Fibroblast of peridontal ligament (primary cell): ENCODE measurements around the gene MFSD2A.
"Not testable (repeated sequence)": the region's sequence is repeated elsewhere in the genome, so short reads cannot be mapped to it uniquely, and the experiment has no call there.

Experiments
- DNase-seq: peaks from one replicate; pipeline ENCODE4 v3.0.0-alpha.2; 2010; ENCODE audit errors: extremely low read depth

Gene MFSD2A

DNA sequence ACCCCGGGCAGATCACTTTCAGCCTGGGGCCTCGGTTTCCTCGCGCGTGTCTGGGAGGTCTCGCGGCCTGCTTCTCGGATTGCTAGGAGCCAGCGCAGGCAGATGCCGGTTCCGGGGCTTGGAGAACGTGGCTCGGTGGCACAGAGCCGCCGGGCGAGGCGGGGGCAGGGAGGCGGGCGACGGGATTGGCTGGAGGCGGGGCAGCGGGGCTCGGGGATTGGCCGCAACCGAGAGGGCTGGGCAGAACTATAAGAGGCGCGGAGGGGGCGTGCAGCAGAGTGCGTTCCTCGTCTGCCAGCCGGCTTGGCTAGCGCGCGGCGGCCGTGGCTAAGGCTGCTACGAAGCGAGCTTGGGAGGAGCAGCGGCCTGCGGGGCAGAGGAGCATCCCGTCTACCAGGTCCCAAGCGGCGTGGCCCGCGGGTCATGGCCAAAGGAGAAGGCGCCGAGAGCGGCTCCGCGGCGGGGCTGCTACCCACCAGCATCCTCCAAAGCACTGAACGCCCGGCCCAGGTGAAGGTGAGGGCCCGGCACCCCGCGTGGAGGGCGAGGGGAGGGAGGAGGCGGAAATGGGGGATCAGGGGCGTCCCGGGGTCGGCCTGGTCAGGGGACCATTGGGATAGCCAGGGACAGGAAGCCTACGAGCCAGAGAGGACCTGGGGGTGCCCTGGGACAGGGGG is at the start of gene MFSD2A:
Gene MFSD2A, plus strand, starts transcription at position 276 of the 677 bp plus-strand sequence. Its CDS starts 148 bp downstream, at position 424.
- DNase-seq, result peak; percentile 84

DNA sequence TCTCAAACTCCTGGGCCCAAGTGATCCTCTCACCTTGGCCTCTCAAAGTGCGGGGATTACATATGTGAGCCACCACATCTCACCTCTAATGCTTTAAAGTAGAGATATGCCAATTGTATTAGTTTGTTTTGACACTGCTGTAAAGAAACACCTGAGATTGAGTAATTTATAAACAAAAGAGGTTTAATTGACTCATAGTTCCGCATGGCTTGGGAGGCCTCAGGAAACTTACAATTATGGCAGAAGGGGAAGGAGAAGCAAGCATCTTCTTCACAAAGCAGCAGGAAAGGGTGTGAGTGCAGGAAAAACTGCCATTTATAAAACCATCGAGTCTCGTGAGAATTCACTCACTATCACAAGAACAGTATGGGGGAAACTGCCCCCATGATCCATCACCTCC is 49.8 kb upstream of the MFSD2A start:
- DNase-seq, result no peak

DNA sequence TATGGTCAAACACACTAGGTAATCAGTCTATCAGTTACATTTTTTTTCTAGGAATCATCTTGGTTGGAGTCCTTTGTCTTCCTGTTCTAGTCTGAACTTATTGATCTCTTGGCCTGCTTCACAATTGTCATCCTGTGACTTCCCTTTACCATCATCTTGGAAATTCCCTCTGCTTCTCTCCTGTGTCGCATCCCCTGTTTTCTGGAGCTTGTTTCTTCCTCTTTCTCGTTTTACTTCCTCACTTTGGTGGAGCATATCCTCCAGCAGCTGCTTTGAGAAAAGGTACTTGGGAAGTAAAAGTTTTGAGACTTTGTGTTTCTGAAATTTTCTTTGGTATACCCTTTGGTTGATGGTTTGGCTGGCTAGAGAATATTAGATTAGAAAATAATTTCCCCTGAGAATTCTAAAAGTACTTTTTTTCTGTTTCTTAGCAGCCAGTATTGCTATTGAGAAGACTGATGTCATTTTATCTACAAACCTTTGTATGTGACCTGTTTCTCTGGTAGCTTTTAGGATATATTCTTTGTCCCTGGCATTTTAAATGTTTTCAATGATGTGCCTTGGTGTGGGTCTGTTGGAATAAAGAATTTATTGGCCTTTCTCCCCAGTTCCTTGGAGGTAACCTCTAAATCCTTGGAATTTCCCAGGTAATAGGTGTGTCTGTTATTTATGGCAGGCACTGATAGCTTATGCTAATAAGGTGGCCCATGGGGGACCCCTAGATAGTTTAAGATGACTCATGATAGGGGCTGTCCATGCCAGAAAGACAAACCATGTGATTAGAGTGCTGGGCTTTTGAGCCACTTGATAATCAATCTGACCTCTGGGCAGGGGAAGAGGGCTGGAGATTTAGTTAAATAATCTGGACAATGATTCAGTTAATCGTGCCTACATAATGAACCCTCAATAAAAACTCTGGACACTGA is 47.2 kb upstream of the MFSD2A start:
- no peak for DNase-seq

DNA sequence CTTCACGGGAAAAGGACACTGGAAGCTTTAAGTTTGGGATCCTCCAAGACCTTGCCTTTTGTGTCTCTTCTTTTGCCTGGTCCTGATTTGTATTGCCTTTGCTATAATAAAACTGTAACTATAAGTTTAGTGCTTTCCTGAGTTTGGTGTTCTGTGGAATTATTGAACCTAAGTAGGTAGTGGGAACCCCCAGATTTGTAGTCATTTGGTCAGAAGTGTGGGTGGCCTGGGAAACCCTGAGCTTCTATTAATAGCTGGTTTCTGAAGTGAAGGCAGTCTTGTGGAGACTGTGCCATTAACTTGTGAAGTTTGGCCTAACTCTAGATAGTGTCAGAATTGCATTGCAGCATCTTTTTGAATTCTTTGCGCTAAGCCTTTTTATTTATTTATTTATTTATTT is 46.4 kb upstream of the MFSD2A start:
- no peak for DNase-seq

DNA sequence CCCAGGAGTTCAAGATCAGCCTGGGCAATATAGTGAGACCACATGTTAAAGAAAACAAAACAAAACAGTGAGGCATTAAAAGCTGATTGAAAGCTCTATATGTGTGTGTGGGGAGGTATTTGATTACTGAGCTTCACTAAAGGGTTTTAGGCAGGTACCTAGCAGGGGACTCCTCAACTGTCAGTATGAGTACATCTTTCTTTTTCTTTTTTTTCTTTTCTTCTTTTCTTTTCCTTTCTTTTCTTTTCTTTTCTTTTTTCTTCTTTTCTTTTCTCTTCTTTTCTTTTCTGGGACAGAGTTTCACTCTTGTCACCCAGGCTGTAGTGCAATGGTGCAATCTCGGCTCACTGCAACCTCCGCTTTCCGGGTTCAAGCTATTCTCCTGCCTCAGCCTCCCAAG is 44.7 kb upstream of the MFSD2A start:
- DNase-seq, result no peak

DNA sequence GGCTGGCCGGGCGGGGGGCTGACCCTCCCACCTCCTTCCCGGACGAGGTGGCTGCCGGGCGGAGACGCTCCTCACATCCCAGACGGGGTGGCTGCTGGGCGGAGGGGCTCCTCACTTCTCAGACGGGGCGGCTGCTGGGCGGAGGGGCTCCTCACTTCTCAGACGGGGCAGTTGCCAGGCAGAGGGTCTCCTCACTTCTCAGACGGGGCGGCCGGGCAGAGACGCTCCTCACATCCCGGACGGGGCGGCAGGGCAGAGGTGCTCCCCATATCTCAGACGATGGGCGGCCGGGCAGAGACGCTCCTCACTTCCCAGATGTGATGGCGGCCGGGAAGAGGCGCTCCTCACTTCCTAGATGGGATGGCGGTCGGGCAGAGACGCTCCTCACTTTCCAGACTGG is 41.8 kb upstream of the MFSD2A start:
- DNase-seq, result not testable (repeated sequence)

DNA sequence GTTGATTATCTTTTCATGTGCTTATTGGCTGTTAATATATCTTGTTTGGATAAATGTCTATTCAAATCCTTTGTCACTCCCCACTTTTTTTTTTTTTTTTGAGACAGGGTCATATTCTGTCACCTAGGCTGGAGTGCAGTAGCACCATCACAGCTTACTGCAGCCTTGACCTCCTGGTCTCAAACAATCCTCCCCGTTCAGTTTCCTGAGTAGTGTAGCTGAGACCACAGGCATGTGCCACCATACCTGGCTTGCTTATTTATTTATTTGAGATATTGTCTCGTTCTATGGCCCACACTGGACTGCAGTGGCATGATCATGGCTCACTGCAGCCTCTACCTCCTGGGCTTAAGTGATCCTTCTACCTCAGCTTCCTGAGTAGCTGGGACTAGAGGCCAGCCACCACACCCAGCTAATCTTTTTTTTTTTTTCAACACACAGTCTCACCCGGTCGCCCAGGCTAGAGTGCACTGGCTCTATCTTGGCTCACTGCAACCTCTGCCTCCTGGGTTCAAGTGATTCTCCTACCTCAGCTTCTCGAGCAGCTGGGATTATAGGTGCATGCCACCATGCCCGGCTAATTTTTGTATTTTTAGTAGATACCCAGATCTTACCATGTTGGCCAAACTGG is 39.3 kb upstream of the MFSD2A start:
- no peak for DNase-seq

DNA sequence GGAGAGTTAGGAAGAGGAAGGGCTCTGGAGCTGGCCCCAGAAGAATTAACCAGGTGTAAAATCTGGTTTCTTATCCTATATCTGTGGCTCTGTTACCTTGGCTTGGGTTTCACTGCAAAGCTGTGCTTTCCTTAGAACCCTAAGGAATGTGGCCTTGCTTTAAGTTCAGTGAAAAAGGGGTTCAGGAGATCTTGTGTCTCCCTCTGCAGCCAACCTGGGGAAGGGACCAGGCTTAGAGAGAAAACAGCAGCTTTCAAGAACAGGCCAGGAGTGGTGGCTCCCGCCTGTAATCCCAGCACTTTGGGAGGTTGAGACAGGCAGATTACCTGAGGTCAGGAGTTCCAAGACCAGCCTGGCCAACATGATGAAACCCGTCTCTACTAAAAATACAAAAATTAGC is 37.1 kb upstream of the MFSD2A start:
- no peak for DNase-seq

DNA sequence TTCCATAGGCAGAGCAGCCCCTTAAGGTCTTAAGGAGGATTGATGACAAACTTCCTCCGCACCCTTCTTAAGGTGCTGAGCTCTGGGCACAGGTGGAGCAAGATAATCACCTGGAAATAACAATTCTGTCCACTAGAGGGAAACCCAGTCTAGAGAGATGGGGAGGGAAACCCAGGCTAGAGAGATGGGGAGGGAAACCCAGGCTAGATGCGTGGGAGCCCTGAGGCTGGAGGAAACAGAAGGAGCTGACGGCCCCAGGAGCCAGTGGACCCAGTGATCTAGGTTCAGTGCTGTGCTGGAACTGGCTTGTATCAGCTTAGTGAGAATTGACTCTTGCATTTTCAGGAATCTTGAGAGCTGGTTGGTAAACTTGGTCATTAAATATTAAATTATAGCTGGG is 35.4 kb upstream of the MFSD2A start:
- DNase-seq, result peak; percentile 59

DNA sequence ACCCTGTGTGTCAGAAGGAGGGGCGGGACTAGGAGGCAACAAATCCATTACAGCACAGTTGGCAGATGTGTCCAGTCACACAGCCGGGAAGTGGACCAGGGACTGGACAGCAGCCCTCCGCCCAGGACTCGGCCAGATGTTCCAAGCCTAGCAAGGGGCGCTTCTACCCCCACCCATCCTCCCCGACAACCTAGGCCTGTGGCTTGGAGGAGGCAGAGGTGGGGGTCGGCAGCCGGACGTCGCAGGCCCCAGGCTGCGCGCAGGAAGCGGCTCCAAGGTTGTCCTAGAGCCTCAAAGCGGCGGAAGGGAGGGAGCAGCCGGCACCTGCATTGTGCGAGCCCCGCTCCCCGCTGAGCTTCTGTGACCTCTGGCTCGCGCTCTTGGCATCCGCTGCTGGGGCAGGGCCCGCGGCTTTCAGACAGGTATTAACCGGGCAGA is 32.7 kb upstream of the MFSD2A start:
- no peak for DNase-seq

DNA sequence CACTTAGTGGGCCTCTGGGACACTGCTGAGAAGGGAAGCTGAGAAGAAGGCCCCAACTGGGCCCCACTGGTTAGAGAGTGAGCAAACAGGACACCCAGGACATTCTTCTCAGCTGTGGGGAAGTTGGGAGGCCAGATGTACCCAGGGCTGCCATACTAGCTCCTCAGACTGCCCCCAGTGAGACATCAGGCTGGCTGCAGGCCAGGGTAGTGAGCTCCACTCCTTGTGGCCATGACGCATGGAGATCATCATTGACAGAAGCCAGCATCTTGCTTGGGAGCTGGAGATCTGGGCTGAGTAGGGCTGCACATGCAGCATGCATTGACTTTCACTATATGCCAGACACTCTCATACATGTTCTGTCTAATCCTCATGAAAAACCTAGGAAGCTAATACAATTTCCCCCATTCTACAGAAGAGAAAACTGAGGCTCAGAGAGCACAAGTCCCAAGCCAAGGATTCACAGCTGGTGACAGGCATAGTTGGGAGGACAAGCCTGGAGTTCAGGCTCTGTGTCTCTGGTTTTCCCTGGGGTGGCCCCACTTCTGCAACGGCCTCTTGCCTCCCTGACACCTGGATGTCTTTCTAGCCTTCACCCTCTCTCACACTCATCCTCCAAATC is 29.1 kb upstream of the MFSD2A start:
- peak; percentile 8 for DNase-seq

DNA sequence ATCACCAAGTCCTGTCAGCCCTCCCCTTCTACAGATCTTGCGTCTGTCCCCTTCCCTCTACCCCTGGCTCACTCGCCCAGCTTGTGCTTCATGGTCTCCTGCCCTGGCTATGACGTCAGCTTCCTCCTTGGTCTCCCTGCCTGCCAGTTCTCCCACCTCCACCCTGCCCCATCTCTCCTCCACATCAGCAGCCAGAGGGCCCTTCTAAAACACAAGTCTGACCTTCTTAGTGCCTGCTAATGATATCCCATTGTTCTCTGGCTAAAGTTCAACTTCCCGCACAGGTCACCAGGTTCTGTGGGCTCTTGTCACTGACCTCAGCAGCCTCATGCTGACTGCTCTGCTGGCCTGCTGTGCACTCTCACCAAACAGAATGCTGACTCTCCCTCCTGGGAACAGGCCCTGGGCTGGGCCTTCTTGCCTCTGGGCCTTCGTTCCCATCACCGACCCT is 28.6 kb upstream of the MFSD2A start:
- peak; percentile 13 for DNase-seq

DNA sequence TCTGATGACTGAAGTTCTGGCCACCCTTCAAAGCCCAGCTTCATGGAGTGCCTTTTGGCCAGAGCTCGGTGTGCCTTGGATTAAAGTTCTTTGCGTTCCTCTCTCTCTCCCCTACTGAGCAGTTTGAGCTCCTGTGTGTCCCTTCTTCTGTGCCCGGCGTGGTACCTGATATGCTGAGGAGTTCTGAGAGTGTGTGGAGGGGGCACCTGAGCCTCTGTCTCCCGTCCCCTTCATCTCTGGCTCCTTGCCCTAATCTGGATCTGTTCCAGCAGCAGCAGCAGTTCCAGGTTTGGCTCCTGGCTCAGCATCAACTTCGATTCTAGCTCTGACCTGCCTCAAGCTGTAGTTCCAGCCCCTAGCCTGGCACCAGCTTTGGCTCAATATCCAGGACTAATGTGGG is 28.1 kb upstream of the MFSD2A start:
- no peak for DNase-seq

DNA sequence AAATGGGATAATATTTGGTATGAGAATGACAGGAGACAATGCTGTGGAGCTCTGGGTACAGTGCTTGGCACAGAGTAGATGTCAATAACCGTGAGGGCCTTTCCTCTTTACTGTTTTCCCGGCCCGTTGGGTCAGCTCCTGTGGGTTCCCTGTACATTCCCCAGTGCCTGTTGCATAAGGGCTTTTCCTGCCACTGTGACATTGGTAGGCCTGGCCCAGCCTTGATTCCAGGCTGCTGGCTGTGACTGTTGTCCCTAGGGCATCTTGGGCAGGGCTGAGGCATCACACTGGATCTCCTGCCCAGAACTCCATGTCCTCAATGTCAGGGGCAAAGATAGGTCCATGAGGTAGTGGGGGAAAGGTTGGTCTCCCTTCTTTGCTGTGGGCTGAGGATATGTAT is 27.4 kb upstream of the MFSD2A start:
- no peak for DNase-seq

DNA sequence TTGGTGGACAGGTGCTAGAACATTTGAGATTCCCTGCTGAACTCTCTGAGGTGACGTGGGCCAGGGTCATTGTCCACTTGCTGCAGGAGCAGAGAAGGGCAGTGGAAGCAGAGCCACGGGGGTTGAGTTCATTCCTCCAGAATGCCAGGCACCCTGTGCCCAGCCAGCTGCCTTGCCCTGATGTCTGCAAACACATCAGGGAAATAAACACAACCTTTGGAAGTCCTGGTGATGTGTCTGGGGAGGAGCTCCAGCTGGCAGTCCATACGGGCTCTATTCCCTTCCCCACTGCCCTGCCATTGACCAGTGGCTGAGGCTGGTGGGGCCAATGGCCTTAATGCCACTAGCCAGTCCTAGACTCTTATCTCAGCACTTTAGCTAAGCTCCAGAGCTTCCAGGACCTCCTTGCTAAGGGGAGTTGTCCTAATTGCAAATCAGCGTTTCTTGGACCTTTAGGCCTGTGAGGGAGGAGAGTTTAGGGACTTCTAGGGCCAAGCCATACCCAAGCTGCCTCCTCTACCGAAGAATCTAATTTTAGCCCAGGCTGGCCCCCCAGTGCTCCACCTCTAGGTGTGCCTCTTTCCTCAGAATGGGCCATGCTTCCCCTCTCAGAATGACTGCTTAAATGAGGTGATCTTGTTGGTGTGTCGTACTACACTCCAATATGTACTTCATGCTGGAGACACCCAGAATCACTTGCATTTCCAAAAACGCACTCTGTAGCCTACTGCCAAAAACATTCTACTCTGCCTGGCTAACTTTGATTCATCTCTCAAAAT is 25.9 kb upstream of the MFSD2A start:
- no peak for DNase-seq

DNA sequence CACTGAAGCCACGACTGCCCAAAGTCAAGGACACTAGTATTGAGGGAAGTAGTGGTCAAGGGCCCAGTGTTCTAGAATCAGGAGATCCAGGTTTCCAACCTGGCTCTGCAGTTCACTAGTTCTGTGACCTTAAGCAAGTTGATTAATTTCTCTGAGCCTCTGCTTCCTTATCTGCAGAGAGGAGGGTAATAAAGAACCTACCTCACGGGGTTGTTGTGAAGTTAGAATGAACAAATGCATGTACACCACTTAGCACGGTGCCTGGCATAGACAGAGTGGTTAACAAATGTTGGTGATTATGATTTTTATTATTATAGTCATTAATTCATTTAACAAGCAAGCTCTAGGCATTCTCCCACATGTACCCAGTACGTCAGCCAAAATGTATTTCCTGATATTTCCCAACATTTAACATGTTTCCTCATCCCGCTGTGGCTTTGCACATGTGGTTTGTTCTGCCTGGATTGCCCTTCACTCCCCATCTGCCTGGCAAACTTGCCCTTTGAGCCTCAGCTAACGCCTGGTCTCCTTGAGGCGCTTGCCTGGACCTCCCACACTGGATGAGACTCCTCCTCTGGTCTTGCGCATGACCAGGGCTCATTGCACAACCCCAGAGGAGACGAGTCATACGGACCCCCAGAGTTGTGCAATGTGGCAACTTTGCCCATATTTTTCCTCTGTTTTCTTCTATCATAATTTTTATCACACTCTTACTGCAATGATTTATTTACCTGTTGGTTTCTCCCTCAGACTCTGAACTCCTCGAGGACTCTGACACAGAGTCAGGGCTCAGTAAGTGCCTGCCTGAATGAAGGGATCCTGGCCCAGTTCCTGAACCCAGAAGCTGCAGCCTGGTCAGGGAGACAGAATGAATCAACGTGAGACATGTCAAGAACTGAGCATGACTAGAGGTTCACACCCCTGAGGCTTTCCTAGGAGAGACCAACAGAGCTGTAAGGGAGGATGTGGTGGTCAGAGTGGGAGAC is 20.7 kb upstream of the MFSD2A start:
- DNase-seq, result peak; percentile 99

DNA sequence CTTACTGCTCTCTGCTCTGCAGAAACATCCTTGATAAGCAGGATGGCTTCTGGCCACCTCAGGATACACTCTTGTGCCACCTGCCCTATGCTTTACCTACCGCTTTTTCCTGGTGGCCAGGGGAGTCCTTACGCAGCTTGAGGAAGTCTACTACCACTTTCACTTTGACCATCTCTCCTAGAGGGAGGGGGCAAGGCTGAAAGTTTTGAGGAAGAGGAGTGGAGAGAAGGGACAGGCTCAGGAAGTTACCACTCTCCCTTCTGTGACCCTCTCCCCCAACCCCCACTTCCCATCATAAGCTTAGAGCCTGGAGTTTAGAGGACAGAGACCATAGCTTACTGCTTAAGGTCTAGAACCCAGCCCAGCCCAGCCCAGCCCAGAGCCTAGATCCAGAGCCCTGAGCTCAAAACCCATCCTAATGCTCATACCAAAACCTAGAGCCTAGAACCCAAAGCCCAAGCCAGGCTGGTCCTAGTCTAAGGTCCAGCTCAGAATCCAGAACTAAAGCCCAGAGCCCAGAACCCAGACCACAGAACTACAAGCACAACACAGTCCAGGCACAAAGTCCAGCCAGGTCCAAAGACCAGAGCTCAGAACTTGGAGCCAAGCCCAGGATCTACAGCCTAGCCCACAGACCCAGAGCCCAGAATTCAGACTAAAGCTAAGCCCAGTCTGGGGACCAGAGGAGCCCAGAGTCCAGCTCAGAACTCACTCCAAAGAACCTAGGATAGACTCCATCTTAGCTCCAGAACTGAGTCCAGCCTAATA is 18.0 kb upstream of the MFSD2A start:
- no peak for DNase-seq

DNA sequence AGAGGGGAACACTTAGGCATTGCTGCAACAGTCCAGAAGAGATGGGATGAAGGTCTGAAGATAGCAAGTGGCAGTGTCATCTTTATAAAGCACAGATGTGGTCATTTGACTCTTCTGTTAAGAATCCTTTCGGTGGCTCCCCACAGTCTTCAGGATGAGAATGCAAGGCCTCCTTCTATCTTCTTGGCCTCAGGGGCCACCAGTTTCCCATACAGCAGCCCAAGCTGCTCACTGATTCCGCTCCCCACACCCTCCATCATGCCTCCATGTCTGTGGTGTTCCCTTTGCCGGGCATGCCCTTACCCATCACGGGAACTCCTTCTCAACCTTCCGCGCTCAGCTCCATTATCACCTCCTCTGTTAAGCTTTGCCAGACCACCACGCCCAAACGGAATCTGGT is 16.1 kb upstream of the MFSD2A start:
- DNase-seq, result no peak

DNA sequence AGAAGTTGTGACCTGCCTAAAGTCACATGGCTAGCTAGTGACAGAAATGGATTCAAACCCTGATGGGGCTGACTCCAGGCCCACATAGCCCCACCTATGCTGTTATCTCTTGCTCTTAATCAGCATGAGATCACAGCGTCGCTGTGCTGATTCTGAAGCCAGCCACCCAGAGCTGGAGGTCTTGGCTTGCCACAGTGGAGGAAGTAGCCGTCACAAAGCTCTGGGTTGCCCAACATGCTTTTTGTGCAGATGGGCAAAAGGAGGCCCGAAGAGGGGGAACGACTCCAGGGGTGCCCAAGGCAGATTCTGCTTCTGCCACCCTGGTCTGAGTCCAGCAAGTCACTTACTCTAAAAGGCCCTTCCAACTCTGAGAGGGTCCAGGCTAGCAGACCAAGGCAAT is 14.7 kb upstream of the MFSD2A start:
- DNase-seq, result no peak
